Daoy (cell line): ENCODE results near the gene ADGRB3. TPM values are rescaled to one million over a fixed set of nuclear protein-coding genes. Genes with fewer than 3 reads are reported as not detected.
"Not testable (repeated sequence)": the region's sequence is repeated elsewhere in the genome, so short reads cannot be mapped to it uniquely, and the experiment has no call there.

Source experiments
- DNase-seq: peaks from one replicate; pipeline ENCODE4 v3.0.0-alpha.2; 2015; ENCODE audit warnings: low read depth
- total RNA-seq: library from RNA; depleted of rRNA; stranded (reverse); fragments of >200 nt; shearing (Covaris generic); gene quantifications from 2 replicates; pipeline ENCODE4 v1.2.3, GENCODE V29; 2014

ADGRB3 gene
- total RNA-seq, 1 experiment from 2014 or later, result under 0.01 TPM

- DNase-seq, result no peak
These were observed 103.0 kb downstream of the ADGRB3 start for GRCh38 chr6:68738039-68738438.

GRCh38 chr6:68740828-68741500, 105.9 kb downstream of the ADGRB3 start:
- DNase-seq, result no peak

GRCh38 chr6:68741501-68742386, 106.7 kb downstream of the ADGRB3 start:
- DNase-seq, result no peak

GRCh38 chr6:68743099-68743498, 108.0 kb downstream of the ADGRB3 start:
- DNase-seq, result no peak

- DNase-seq, result not testable (repeated sequence)
These were observed 109.3 kb downstream of the ADGRB3 start for GRCh38 chr6:68744376-68744775.

- no peak for DNase-seq
These were observed 111.3 kb downstream of the ADGRB3 start for GRCh38 chr6:68746376-68746775.

- DNase-seq, result no peak
These were observed 112.2 kb downstream of the ADGRB3 start for GRCh38 chr6:68747110-68747790.

- not testable (repeated sequence) for DNase-seq
These were observed 112.8 kb downstream of the ADGRB3 start for GRCh38 chr6:68747832-68748231.

- no peak for DNase-seq
These were observed 119.7 kb downstream of the ADGRB3 start for GRCh38 chr6:68754681-68755213.

GRCh38 chr6:68756454-68757375, 121.6 kb downstream of the ADGRB3 start:
- no peak for DNase-seq

GRCh38 chr6:68757821-68758220, 122.7 kb downstream of the ADGRB3 start:
- no peak for DNase-seq

- DNase-seq, result no peak
These were observed 123.5 kb downstream of the ADGRB3 start for GRCh38 chr6:68758559-68758958.

GRCh38 chr6:68760485-68760884, 125.4 kb downstream of the ADGRB3 start:
- no peak for DNase-seq

- no peak for DNase-seq
These were observed 126.0 kb downstream of the ADGRB3 start for GRCh38 chr6:68760941-68761676.

- DNase-seq, result no peak
These were observed 126.9 kb downstream of the ADGRB3 start for GRCh38 chr6:68761985-68762384.

- DNase-seq, result no peak
These were observed 136.3 kb downstream of the ADGRB3 start for GRCh38 chr6:68771426-68771825.

GRCh38 chr6:68774843-68775242, 139.8 kb downstream of the ADGRB3 start:
- no peak for DNase-seq

- DNase-seq, result no peak
These were observed 141.3 kb downstream of the ADGRB3 start for GRCh38 chr6:68776354-68776753.

- DNase-seq, result no peak
These were observed 142.9 kb downstream of the ADGRB3 start for GRCh38 chr6:68777956-68778355.

GRCh38 chr6:68778356-68779020, 143.4 kb downstream of the ADGRB3 start:
- DNase-seq, result no peak
